ENCODE measurements around the gene PANK3. TPM values are rescaled to one million over a fixed set of nuclear protein-coding genes. Genes with fewer than 3 reads are reported as not detected.

PANK3 gene
- total and polyA plus RNA-seq, 7 donors, result 17.4 to 40.9 (median 29.3) TPM

DNA sequence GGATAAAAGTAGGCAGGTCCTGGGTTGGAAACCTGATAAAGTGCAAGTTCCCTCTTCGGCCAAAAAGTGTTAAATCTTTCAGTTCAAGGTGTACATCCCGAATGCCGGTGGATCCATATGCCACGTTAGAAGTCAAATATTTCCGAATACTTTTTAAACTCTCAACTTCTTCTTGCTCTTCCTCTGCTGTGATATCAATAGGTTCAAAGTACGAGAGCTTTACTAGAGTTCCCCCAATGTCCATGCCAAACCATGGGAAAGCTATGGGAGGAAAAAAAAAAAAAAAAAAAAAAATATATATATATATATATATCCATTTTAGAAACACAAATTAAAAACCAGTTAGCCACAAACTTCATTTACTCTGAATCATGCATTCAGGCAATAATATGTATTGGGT lies 10.4 kb downstream of the PANK3 start:
- TF ChIP-seq POLR2AphosphoS5 (IDR thresholded peaks at IDR 0.05) (no peak), POLR2A (IDR thresholded peaks at IDR 0.05) (no peak), EP300 (IDR thresholded peaks at IDR 0.05) (no peak)
- TF ChIP-seq, protein P1, sequence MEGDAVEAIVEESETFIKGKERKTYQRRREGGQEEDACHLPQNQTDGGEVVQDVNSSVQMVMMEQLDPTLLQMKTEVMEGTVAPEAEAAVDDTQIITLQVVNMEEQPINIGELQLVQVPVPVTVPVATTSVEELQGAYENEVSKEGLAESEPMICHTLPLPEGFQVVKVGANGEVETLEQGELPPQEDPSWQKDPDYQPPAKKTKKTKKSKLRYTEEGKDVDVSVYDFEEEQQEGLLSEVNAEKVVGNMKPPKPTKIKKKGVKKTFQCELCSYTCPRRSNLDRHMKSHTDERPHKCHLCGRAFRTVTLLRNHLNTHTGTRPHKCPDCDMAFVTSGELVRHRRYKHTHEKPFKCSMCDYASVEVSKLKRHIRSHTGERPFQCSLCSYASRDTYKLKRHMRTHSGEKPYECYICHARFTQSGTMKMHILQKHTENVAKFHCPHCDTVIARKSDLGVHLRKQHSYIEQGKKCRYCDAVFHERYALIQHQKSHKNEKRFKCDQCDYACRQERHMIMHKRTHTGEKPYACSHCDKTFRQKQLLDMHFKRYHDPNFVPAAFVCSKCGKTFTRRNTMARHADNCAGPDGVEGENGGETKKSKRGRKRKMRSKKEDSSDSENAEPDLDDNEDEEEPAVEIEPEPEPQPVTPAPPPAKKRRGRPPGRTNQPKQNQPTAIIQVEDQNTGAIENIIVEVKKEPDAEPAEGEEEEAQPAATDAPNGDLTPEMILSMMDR (IDR thresholded peaks at IDR 0.05), result no peak
- intact Hi-C loops (cut with DNase I), result no loop called here
- H3K27me3 ChIP-seq, result no peaks in the 10 kb centered on the region
- no peak overlapping the region for H3K4me3 ChIP-seq
- no peaks in the 10 kb centered on the region for H3K9me3 ChIP-seq
- peaks cover 0 to 8% (median 3%) of the 10 kb centered on the region in 4 donors for H3K4me1 ChIP-seq
- no peak overlapping the region for H3K27ac ChIP-seq
- H3K36me3 ChIP-seq, result peaks cover 0 to 43% (median 4%) of the 10 kb centered on the region in 4 donors
- WGBS, 2 donors, result 97 to 99% methylated on average over 6 of the region's 6 CpGs
- DNase-seq, result no peak

DNA sequence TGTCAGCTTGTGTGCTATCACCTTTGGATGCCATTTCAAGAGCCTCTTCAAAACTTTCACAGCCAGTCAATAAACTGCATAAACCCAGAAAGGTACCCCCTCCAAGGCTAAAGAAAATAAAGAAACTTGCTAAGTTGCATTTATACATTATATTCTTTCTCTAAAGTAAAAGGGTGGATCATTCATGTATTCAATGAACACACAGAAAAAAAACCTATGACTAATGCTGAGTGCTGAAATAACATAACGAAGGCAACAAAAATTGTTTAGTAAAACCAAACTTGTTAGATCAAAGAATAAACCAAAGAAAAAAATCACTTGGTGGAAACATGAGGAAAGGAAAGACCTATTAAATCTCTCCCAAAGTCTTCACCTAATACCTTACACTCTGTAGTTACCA lies 15.2 kb downstream of the PANK3 start:
- Histone ChIP-seq H3K4me3 (no peak overlapping the region), H3K36me3 (peaks cover 0 to 84% (median 4%) of the 10 kb centered on the region in 4 donors), H3K4me1 (peaks cover 0 to 5% (median 0%) of the 10 kb centered on the region in 4 donors), H3K27ac (no peak overlapping the region), H3K27me3 (no peaks in the 10 kb centered on the region), H3K9me3 (no peaks in the 10 kb centered on the region)
- TF ChIP-seq POLR2AphosphoS5 (IDR thresholded peaks at IDR 0.05) (no peak), EP300 (IDR thresholded peaks at IDR 0.05) (no peak), POLR2A (IDR thresholded peaks at IDR 0.05) (no peak)
- TF ChIP-seq, protein P1 (IDR thresholded peaks at IDR 0.05), result no peak
- intact Hi-C loops (cut with DNase I), result no loop called here
- no peak for DNase-seq
- WGBS, 2 donors, result 90 to 92% methylated on average over 1 of the region's 1 CpG

DNA sequence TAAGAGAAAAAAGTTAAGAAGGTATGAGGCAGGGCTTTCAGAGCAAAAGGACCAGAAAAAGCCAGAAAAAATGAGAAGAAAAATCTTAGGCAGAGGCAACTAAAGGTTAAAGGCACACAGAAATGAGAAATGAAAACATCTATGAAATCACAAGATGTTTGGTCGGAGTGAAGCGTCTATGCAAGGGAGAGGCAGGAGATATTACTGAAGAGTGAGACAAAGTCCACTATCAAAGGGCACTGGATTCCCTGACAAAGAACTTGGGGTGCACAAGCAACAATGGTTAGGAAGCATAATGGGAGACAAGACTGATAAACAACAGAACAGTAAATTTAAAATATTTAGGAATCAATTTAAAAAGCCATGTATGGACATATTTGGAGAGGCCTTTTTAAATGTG lies 16.9 kb downstream of the PANK3 start:
- H3K36me3 ChIP-seq, result peaks cover 0 to 90% (median 7%) of the 10 kb centered on the region in 4 donors

DNA sequence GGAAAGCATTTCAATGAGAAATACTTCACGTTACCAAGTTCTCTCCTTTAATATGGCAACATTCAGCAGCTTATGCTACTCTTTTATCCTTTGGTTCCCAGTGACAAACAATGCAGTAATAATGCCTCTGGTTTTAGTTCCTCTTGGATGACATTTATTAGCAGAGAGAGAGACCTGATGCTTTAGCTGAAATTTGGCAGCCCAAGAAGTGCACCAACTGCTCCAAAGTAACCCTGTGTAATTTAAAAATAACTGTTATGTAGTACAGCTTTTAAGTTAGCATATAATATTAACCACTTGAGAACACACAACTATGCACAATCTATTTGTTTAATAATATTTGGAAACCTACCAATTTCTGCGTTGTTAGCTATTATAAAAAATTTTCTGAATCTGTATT lies 21.8 kb downstream of the PANK3 start:
- H3K36me3 ChIP-seq, result peaks cover 0 to 61% (median 12%) of the 10 kb centered on the region in 4 donors
- peaks cover 0 to 4% (median 2%) of the 10 kb centered on the region in 4 donors for H3K4me1 ChIP-seq
- H3K27ac ChIP-seq, result no peak overlapping the region
- 97% methylated on average over 2 of the region's 2 CpGs for WGBS, 2 donors
- TF ChIP-seq POLR2AphosphoS5 (IDR thresholded peaks at IDR 0.05) (peak in 2 of 4 donors; percentile 44 to 47), EP300 (IDR thresholded peaks at IDR 0.05) (no peak)
- H3K9me3 ChIP-seq, result no peaks in the 10 kb centered on the region
- no peak for DNase-seq
- intact Hi-C loops (cut with DNase I), result no loop called here
- no peaks in the 10 kb centered on the region for H3K27me3 ChIP-seq
- H3K4me3 ChIP-seq, result no peak overlapping the region

More for the DNA sequence above, 16.9 kb downstream of the PANK3 start:
- 23 to 65% methylated on average over 2 of the region's 2 CpGs for WGBS, 2 donors
- no peak overlapping the region for H3K4me3 ChIP-seq
- intact Hi-C loops (cut with DNase I), result no loop called here
- H3K27ac ChIP-seq, result no peak overlapping the region
- no peaks in the 10 kb centered on the region for H3K4me1 ChIP-seq
- TF ChIP-seq EP300 (IDR thresholded peaks at IDR 0.05) (no peak), POLR2A (IDR thresholded peaks at IDR 0.05) (no peak), POLR2AphosphoS5 (IDR thresholded peaks at IDR 0.05) (no peak)
- TF ChIP-seq, protein P1 (IDR thresholded peaks at IDR 0.05), result no peak
- DNase-seq, result no peak
- no peaks in the 10 kb centered on the region for H3K9me3 ChIP-seq
- H3K27me3 ChIP-seq, result no peaks in the 10 kb centered on the region

DNA sequence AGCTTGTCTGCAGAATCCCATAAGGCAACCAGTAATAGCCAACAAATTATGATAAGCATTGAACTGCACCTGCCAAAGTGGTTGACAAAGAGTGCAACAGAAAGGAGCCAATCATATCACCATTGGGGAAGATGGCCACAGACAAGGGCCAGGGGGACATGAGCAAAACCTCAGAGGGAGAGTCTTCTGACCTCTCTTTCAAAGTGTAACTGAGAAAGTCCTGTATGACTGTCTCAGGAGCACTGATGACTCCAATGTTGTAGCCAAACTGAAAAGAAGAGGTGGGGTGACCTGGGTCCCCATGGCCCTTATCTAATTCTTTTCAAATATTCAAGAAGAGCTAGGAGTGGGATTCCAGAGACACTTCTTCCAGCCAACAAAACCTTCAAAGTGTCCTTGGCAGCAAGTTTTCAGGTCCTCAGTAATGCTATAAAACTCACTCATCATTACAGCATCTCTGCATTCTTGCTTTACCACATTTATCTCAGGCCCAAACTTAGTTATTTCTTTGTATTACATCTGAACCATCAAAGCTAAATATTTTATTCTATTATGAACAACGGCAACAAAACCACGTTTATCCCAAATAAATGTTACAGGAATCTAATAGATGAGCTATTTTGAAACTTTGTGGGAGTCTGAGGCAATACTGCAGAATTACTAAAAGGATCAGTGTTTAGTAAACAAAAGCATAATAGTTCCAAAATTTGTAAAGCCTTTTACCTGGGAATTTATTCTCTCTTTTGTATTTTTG lies 25.6 kb downstream of the PANK3 start:
- no peak overlapping the region for H3K4me3 ChIP-seq
- intact Hi-C loops (cut with DNase I), result no loop called here
- H3K36me3 ChIP-seq, result peaks cover 0 to 27% (median 9%) of the 10 kb centered on the region in 4 donors
- 93 to 96% methylated on average over 2 of the region's 2 CpGs for WGBS, 2 donors
- peaks cover 0 to 12% (median 7%) of the 10 kb centered on the region in 4 donors for H3K4me1 ChIP-seq
- TF ChIP-seq POLR2A (IDR thresholded peaks at IDR 0.05) (no peak), POLR2AphosphoS5 (IDR thresholded peaks at IDR 0.05) (no peak), EP300 (IDR thresholded peaks at IDR 0.05) (no peak)
- TF ChIP-seq, protein P1 (IDR thresholded peaks at IDR 0.05), result no peak
- no peaks in the 10 kb centered on the region for H3K9me3 ChIP-seq
- H3K27ac ChIP-seq, result no peak overlapping the region
- no peaks in the 10 kb centered on the region for H3K27me3 ChIP-seq
- no peak for DNase-seq

Measured in sigmoid colon (tissue), 7 donors.